Upper lobe of left lung (tissue), 4 donors: ENCODE data around the gene PDE9A.

Experiments used
- EP300 ChIP-seq, 4 donors: sonication (generic); formaldehyde crosslinking; IDR thresholded peaks; one replicate each; pipeline ENCODE4 v1.5.1; 2017; ENCODE audit warnings: antibody characterized with exemption in 4 of 4, control low read depth in 2 of 4
- POLR2AphosphoS5 ChIP-seq, 2 donors: sonication (generic); formaldehyde crosslinking; IDR thresholded peaks; one replicate each; pipeline ENCODE4 v1.5.1; 2017; ENCODE audit warnings: antibody characterized with exemption in 2 of 2
- TF ChIP-seq, protein P1 (sequence below), 6 experiments: fragments of 450-650 bp in 4 of 6; fragments of 200-600 bp in 2 of 6; sonication (generic) in 2 of 6; IDR thresholded peaks; one replicate each; pipeline ENCODE4 v1.5.1; 2016 to 2019; ENCODE audit warnings: antibody characterized with exemption in 6 of 6

DNA sequence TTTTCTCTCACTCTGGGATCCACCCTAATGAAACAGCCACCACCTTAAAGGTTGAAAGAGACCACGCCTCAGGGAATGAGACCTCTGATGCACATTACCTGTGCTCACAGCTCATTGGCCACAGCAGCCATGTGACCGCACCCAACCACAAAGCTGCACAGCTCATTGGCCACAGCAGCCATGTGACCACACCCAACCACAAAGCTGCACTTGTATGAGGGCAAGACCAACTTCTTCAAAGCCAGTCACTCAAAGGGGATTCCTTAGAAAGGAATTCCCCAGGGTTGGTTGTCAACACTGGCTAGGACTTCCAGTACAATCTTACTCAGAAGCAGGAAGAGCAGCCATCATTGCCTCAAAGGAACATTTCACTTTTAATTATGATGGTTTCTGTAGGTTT lies 43.6 kb upstream of the PDE9A start:
- TF ChIP-seq EP300 (IDR thresholded peaks at IDR 0.05), result no peak
- TF ChIP-seq, protein P1, sequence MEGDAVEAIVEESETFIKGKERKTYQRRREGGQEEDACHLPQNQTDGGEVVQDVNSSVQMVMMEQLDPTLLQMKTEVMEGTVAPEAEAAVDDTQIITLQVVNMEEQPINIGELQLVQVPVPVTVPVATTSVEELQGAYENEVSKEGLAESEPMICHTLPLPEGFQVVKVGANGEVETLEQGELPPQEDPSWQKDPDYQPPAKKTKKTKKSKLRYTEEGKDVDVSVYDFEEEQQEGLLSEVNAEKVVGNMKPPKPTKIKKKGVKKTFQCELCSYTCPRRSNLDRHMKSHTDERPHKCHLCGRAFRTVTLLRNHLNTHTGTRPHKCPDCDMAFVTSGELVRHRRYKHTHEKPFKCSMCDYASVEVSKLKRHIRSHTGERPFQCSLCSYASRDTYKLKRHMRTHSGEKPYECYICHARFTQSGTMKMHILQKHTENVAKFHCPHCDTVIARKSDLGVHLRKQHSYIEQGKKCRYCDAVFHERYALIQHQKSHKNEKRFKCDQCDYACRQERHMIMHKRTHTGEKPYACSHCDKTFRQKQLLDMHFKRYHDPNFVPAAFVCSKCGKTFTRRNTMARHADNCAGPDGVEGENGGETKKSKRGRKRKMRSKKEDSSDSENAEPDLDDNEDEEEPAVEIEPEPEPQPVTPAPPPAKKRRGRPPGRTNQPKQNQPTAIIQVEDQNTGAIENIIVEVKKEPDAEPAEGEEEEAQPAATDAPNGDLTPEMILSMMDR (IDR thresholded peaks at IDR 0.05), result no peak
- no peak for TF ChIP-seq POLR2AphosphoS5 (IDR thresholded peaks at IDR 0.05)
